Hepatocyte (in vitro differentiated cells): ENCODE results near the gene ABCA2. TPM values are rescaled to one million over a fixed set of nuclear protein-coding genes. Genes with fewer than 3 reads are reported as not detected.
A peak's percentile ranks its signal among the peaks of the same experiment; 100 is the strongest.

Experiments used
- DNase-seq: peaks from one replicate; pipeline ENCODE4 v3.0.0-alpha.2; 2016; ENCODE audit warnings: low spot score
- H2AFZ ChIP-seq: fragments of 200-600 bp; sonication (generic); 2 replicates; pipeline ENCODE4 v1.6.0; 2016; ENCODE audit warnings: antibody characterized with exemption, mild to moderate bottlenecking
- H3K27ac ChIP-seq: fragments of 200-600 bp; sonication (generic); 2 replicates; pipeline ENCODE4 v1.5.1; 2016; ENCODE audit warnings: mild to moderate bottlenecking
- H3K27me3 ChIP-seq: fragments of 200-600 bp; sonication (generic); 2 replicates; pipeline ENCODE4 v1.6.1; 2016
- H3K36me3 ChIP-seq: fragments of 200-600 bp; sonication (generic); replicated peaks from 2 replicates; pipeline ENCODE4 v1.5.1; 2016; ENCODE audit warnings: low read depth; ENCODE audit not compliant: insufficient read depth
- H3K4me1 ChIP-seq: fragments of 200-600 bp; sonication (generic); 2 replicates; pipeline ENCODE4 v1.5.1; 2016; ENCODE audit warnings: mild to moderate bottlenecking, moderate library complexity; ENCODE audit not compliant: insufficient read depth
- H3K4me2 ChIP-seq: fragments of 200-600 bp; sonication (generic); 2 replicates; pipeline ENCODE4 v1.6.0; 2016
- H3K4me3 ChIP-seq: fragments of 200-600 bp; sonication (generic); 2 replicates; pipeline ENCODE4 v1.5.1; 2016; ENCODE audit warnings: mild to moderate bottlenecking
- H3K79me2 ChIP-seq: fragments of 200-600 bp; sonication (generic); 2 replicates; pipeline ENCODE4 v1.6.0; 2017; ENCODE audit warnings: mild to moderate bottlenecking
- H3K9me2 ChIP-seq: fragments of 200-600 bp; sonication (generic); replicated peaks from 2 replicates; pipeline ENCODE4 v1.6.0; 2017; ENCODE audit warnings: mild to moderate bottlenecking; ENCODE audit not compliant: insufficient read depth
- H3K9me3 ChIP-seq: fragments of 200-600 bp; sonication (generic); 2 replicates; pipeline ENCODE4 v1.5.1; 2016; ENCODE audit warnings: low read depth, mild to moderate bottlenecking
- H4K20me1 ChIP-seq: fragments of 200-600 bp; sonication (generic); 2 replicates; pipeline ENCODE4 v1.6.0; 2016; ENCODE audit warnings: mild to moderate bottlenecking; ENCODE audit not compliant: insufficient read depth, poor library complexity, severe bottlenecking
- EZH2 ChIP-seq: fragments of 200-600 bp; sonication (generic); IDR thresholded peaks from 2 replicates; pipeline ENCODE4 v1.6.1; 2016; ENCODE audit warnings: antibody characterized with exemption, mild to moderate bottlenecking, borderline replicate concordance
- EZH2phosphoT487 ChIP-seq: fragments of 200-600 bp; sonication (generic); IDR thresholded peaks from one replicate; pipeline ENCODE4 v1.6.1; 2018; ENCODE audit warnings: antibody characterized with exemption, mild to moderate bottlenecking, low read depth, moderate library complexity; ENCODE audit not compliant: unreplicated experiment, severe bottlenecking
- WGBS: methylation state at CpG from one replicate; pipeline ENCODE4 v1.1.6; 2016; ENCODE audit warnings: low lambda C conversion rate; ENCODE audit errors: missing lambda C conversion rate; 5-methylcytosine and 5-hydroxymethylcytosine counted together
- polyA plus RNA-seq: library from polyadenylated mRNA; unstranded; fragments of >200 nt; fragmentation: Nextera tagmentation; extraction: Ambion mirVana; gene quantifications from 2 replicates; pipeline ENCODE4 v1.2.1, GENCODE V29; 2016
- total RNA-seq: library from RNA; depleted of rRNA; stranded (reverse); fragments of >200 nt; gene quantifications from 2 replicates; pipeline ENCODE4 v1.2.3, GENCODE V29; 2014
- TF ChIP-seq, protein P1 (sequence below): fragments of 200-600 bp; sonication (generic); IDR thresholded peaks from 2 replicates; pipeline ENCODE4 v1.5.1; 2016; ENCODE audit warnings: antibody characterized with exemption, mild to moderate bottlenecking; ENCODE audit not compliant: poor library complexity

The ABCA2 gene
- total and polyA plus RNA-seq, 2 experiments from 2014 or later, result 14.6 to 15.6 TPM

DNA sequence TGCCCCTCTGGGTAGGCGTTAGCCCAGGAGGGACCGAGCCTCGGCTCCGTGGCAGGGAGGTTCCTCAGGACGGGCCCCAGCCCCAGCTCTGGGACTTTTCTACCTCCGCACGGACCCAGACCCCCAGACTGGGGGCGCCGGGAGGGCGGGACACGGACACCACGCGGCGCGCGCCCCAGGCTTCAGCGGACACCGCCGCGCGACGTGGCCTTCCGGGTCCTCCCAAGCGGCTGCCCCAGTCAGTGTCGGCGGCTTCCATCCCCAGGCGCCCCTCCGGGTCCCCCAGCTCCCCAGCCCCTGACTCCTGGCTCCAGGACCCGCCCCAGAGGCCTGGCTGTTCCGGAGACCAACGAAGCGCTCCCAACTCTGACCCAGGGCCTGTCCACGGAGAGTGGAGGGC lies 42.2 kb downstream of the ABCA2 start:
- Histone ChIP-seq H3K9me2 (no peaks in the 10 kb centered on the region), H3K4me2 (peak overlapping the region; percentile 54), H3K79me2 (no peaks in the 10 kb centered on the region), H3K27ac (no peak overlapping the region), H2AFZ (no peak overlapping the region), H3K27me3 (peaks cover 15% of the 10 kb centered on the region), H3K9me3 (no peaks in the 10 kb centered on the region), H4K20me1 (no peaks in the 10 kb centered on the region), H3K4me3 (no peak overlapping the region), H3K36me3 (no peaks in the 10 kb centered on the region), H3K4me1 (peaks cover 3% of the 10 kb centered on the region)
- 33% methylated on average over 7 of the region's 33 CpGs for WGBS
- TF ChIP-seq EZH2phosphoT487, result no peak
- TF ChIP-seq, protein P1, sequence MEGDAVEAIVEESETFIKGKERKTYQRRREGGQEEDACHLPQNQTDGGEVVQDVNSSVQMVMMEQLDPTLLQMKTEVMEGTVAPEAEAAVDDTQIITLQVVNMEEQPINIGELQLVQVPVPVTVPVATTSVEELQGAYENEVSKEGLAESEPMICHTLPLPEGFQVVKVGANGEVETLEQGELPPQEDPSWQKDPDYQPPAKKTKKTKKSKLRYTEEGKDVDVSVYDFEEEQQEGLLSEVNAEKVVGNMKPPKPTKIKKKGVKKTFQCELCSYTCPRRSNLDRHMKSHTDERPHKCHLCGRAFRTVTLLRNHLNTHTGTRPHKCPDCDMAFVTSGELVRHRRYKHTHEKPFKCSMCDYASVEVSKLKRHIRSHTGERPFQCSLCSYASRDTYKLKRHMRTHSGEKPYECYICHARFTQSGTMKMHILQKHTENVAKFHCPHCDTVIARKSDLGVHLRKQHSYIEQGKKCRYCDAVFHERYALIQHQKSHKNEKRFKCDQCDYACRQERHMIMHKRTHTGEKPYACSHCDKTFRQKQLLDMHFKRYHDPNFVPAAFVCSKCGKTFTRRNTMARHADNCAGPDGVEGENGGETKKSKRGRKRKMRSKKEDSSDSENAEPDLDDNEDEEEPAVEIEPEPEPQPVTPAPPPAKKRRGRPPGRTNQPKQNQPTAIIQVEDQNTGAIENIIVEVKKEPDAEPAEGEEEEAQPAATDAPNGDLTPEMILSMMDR, result no peak
- TF ChIP-seq EZH2, result no peak
- DNase-seq, result no peak

DNA sequence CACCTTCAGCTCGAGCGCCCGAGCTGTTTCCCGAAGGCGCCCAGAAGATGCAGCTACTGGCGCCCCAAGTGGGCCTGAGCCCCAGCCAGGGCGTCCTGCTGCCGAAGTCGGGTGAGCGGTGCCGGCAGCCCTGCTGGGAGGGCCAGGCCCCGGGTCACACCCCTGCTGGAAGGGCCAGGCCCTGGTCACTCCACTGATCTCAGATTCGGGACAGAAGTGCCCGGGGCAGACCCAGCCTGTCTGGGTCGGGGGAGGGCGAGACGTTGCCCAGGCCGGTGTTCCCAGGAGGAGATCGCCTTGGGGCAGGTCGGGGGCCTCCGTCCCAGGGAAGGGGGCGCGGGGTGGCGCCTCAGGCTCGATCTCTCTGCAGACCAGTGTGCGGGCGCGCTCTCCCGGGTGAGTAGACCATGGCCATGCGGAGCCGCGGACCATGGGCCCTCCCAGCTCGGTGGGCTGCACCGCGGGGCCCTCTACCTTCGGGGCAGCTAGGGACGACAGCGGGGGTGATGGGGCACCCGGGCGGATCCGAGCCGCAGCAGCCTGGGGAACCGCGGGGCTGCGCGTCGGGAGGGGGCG lies 42.9 kb downstream of the ABCA2 start:
- Histone ChIP-seq H3K36me3 (no peaks in the 10 kb centered on the region), H2AFZ (no peak overlapping the region), H3K79me2 (no peaks in the 10 kb centered on the region), H4K20me1 (no peaks in the 10 kb centered on the region), H3K9me3 (no peaks in the 10 kb centered on the region), H3K4me3 (no peak overlapping the region), H3K4me1 (peaks cover 3% of the 10 kb centered on the region), H3K4me2 (peak overlapping the region; percentile 54), H3K9me2 (no peaks in the 10 kb centered on the region), H3K27ac (no peak overlapping the region), H3K27me3 (peaks cover 15% of the 10 kb centered on the region)
- DNase-seq, result no peak
- 37% methylated on average over 7 of the region's 48 CpGs for WGBS
- peak; percentile 63 for TF ChIP-seq EZH2
- TF ChIP-seq, protein P1, result no peak

DNA sequence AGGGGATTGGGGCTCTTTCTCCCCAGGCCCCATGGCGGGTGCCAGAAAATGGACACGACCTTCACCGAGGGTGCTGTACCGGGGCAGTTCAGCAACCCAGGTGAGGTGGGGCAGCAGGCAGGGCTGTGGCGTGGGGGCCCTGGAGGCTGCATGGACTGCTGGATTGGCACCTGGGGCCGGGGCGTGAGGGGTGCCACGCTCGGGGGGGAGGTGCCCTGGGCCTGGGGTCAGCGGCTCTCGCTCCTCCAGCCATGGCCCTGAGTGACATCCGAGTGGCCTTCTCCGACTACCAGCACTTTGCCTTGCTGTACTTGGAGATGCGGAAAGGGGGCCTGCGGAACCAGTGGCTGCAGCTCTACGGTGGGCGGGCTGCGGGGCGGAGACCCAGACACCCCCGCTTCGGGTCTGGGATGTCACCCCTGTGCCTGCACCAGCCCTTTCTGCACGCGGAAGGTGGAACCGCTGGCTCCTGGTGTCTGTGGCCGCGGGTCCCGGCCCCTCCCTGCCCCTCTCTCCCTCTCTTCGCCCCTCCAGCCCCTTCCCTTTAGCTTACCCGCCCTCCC lies 43.5 kb downstream of the ABCA2 start:
- TF ChIP-seq EZH2 (no peak), EZH2phosphoT487 (no peak)
- TF ChIP-seq, protein P1, result no peak
- Histone ChIP-seq H3K9me2 (no peaks in the 10 kb centered on the region), H3K4me1 (peaks cover 3% of the 10 kb centered on the region), H3K36me3 (no peaks in the 10 kb centered on the region), H2AFZ (no peak overlapping the region), H3K4me3 (no peak overlapping the region), H3K79me2 (no peaks in the 10 kb centered on the region), H3K27ac (no peak overlapping the region), H4K20me1 (no peaks in the 10 kb centered on the region), H3K9me3 (no peaks in the 10 kb centered on the region), H3K4me2 (no peak overlapping the region), H3K27me3 (peaks cover 15% of the 10 kb centered on the region)
- WGBS, result 88% methylated on average over 5 of the region's 29 CpGs
- DNase-seq, result no peak
